ENCODE measurements around the gene STK10.
"Not testable (repeated sequence)": the region's sequence is repeated elsewhere in the genome, so short reads cannot be mapped to it uniquely, and the experiment has no call there.

STK10 gene

GRCh38 chr5:172051643-172052339 lies 136.2 kb downstream of the STK10 start:
- no peak for DNase-seq (ENCODE audit: low spot score)

- DNase-seq (ENCODE audit: low spot score) = no peak
These were observed 137.9 kb downstream of the STK10 start for GRCh38 chr5:172050080-172050479.

GRCh38 chr5:172049226-172049796 lies 138.7 kb downstream of the STK10 start:
- no peak for DNase-seq (ENCODE audit: low spot score)

GRCh38 chr5:172048539-172049101 lies 139.4 kb downstream of the STK10 start:
- DNase-seq (ENCODE audit: low spot score) = peak; percentile 27

- no peak for DNase-seq (ENCODE audit: low spot score)
These were observed 139.9 kb downstream of the STK10 start for GRCh38 chr5:172048170-172048422.

GRCh38 chr5:172046593-172046992 lies 141.4 kb downstream of the STK10 start:
- DNase-seq (ENCODE audit: low spot score) = no peak

GRCh38 chr5:172045315-172045632 lies 142.8 kb downstream of the STK10 start:
- no peak for DNase-seq (ENCODE audit: low spot score)

GRCh38 chr5:172044631-172045314 lies 143.3 kb downstream of the STK10 start:
- no peak for DNase-seq (ENCODE audit: low spot score)

GRCh38 chr5:172043865-172044264 lies 144.2 kb downstream of the STK10 start:
- DNase-seq (ENCODE audit: low spot score) = no peak

GRCh38 chr5:172042183-172042582 lies 145.8 kb downstream of the STK10 start:
- no peak for DNase-seq (ENCODE audit: low spot score)

GRCh38 chr5:172038167-172038566 lies 149.9 kb downstream of the STK10 start:
- DNase-seq (ENCODE audit: low spot score) = no peak

GRCh38 chr5:172035049-172035448 lies 153.0 kb downstream of the STK10 start:
- DNase-seq (ENCODE audit: low spot score) = no peak

- no peak for DNase-seq (ENCODE audit: low spot score)
These were observed 156.0 kb downstream of the STK10 start for GRCh38 chr5:172031894-172032461.

- no peak for DNase-seq (ENCODE audit: low spot score)
These were observed 158.1 kb downstream of the STK10 start for GRCh38 chr5:172029876-172030275.

- no peak for DNase-seq (ENCODE audit: low spot score)
These were observed 159.9 kb downstream of the STK10 start for GRCh38 chr5:172028167-172028566.

- not testable (repeated sequence) for DNase-seq (ENCODE audit: low spot score)
These were observed 167.8 kb downstream of the STK10 start for GRCh38 chr5:172020110-172020786.

- no peak for DNase-seq (ENCODE audit: low spot score)
These were observed 172.7 kb downstream of the STK10 start for GRCh38 chr5:172015346-172015745.

- DNase-seq (ENCODE audit: low spot score) = no peak
These were observed 177.7 kb downstream of the STK10 start for GRCh38 chr5:172010278-172010677.

GRCh38 chr5:172009536-172010270 lies 178.3 kb downstream of the STK10 start:
- DNase-seq (ENCODE audit: low spot score) = no peak

- no peak for DNase-seq (ENCODE audit: low spot score)
These were observed 179.3 kb downstream of the STK10 start for GRCh38 chr5:172008689-172009141.

- no peak for DNase-seq (ENCODE audit: low spot score)
These were observed 179.9 kb downstream of the STK10 start for GRCh38 chr5:172008111-172008455.
